GM18505 (cell line): ENCODE data around the gene AHI1.

Experiments
- ATAC-seq: cut with Tn5 transposase; IDR thresholded peaks from one replicate; pipeline ENCODE4 v1.9.1; 2021; ENCODE audit not compliant: unreplicated experiment
- POLR2A ChIP-seq: IDR thresholded peaks from 4 replicates; pipeline ENCODE4 v1.6.1; 2011; ENCODE audit warnings: borderline replicate concordance; ENCODE audit not compliant: insufficient read depth, insufficient read length; ENCODE audit errors: extremely low read depth

The AHI1 gene

GRCh38 chr6:135411849-135412248 lies 85.7 kb downstream of the AHI1 start:
- ATAC-seq, result no peak
- no peak for TF ChIP-seq POLR2A

- no peak for ATAC-seq
- no peak for TF ChIP-seq POLR2A
Measured at GRCh38 chr6:135411339-135411738, 86.2 kb downstream of the AHI1 start.

GRCh38 chr6:135410856-135411255 lies 86.7 kb downstream of the AHI1 start:
- no peak for TF ChIP-seq POLR2A
- no peak for ATAC-seq

- ATAC-seq, result no peak
- TF ChIP-seq POLR2A, result no peak
Measured at GRCh38 chr6:135403584-135403983, 94.0 kb downstream of the AHI1 start.

GRCh38 chr6:135402311-135402710 lies 95.2 kb downstream of the AHI1 start:
- ATAC-seq, result no peak
- TF ChIP-seq POLR2A, result no peak

- no peak for ATAC-seq
- no peak for TF ChIP-seq POLR2A
Measured at GRCh38 chr6:135397172-135397952, 100.2 kb downstream of the AHI1 start.

- TF ChIP-seq POLR2A, result no peak
- no peak for ATAC-seq
Measured at GRCh38 chr6:135395136-135395535, 102.4 kb downstream of the AHI1 start.

- ATAC-seq, result no peak
- no peak for TF ChIP-seq POLR2A
Measured at GRCh38 chr6:135393289-135393688, 104.3 kb downstream of the AHI1 start.

GRCh38 chr6:135390458-135390857 lies 107.1 kb downstream of the AHI1 start:
- TF ChIP-seq POLR2A, result no peak
- no peak for ATAC-seq

GRCh38 chr6:135385299-135385698 lies 112.2 kb downstream of the AHI1 start:
- no peak for ATAC-seq
- no peak for TF ChIP-seq POLR2A

- ATAC-seq, result no peak
- no peak for TF ChIP-seq POLR2A
Measured at GRCh38 chr6:135383766-135384165, 113.8 kb downstream of the AHI1 start.

GRCh38 chr6:135383301-135383700 lies 114.2 kb downstream of the AHI1 start:
- ATAC-seq, result no peak
- TF ChIP-seq POLR2A, result no peak

GRCh38 chr6:135382182-135382628 lies 115.3 kb downstream of the AHI1 start:
- no peak for TF ChIP-seq POLR2A
- peak; percentile 76 for ATAC-seq

GRCh38 chr6:135380793-135381192 lies 116.7 kb downstream of the AHI1 start:
- no peak for TF ChIP-seq POLR2A
- no peak for ATAC-seq
